ENCODE results near the gene EBNA1BP2. TPM values are rescaled to one million over a fixed set of nuclear protein-coding genes. Genes with fewer than 3 reads are reported as not detected.

Gene EBNA1BP2
- total RNA-seq, 1 experiment from 2014 or later: 109 TPM

GRCh38 chr1:43184388-43184787 lies 12.3 kb upstream of the EBNA1BP2 start:
- H3K27me3 ChIP-seq (ENCODE audit: insufficient read depth, low read length): no peaks in the 10 kb centered on the region
- TF ChIP-seq ATF3 (IDR thresholded peaks at IDR 0.05): no peak
- TF ChIP-seq ZFX (IDR thresholded peaks at IDR 0.05): no peak
- TF ChIP-seq JUND (IDR thresholded peaks at IDR 0.05): no peak
- no peak for TF ChIP-seq MAX (IDR thresholded peaks at IDR 0.05)
- no peak for TF ChIP-seq TCF7L2 (IDR thresholded peaks at IDR 0.05; ENCODE audit: borderline replicate concordance, extremely low read depth, insufficient read depth, insufficient read length)
- TF ChIP-seq ZNF274 (IDR thresholded peaks at IDR 0.05; ENCODE audit: low read depth, low read length): no peak
- TF ChIP-seq CBX3 (IDR thresholded peaks at IDR 0.05; ENCODE audit: low read depth): no peak
- TF ChIP-seq POLR2A (IDR thresholded peaks at IDR 0.05; ENCODE audit: borderline replicate concordance, extremely low read depth, insufficient read depth, insufficient read length): no peak
- no peak for TF ChIP-seq YY1 (IDR thresholded peaks at IDR 0.05; ENCODE audit: extremely low read depth, insufficient replicate concordance, low read depth, low read length)
- TF ChIP-seq CEBPB (IDR thresholded peaks at IDR 0.05; ENCODE audit: low read depth): no peak
- TF ChIP-seq FOSL1 (IDR thresholded peaks at IDR 0.05; ENCODE audit: low read depth): no peak
- TF ChIP-seq ZBTB33 (IDR thresholded peaks at IDR 0.05; ENCODE audit: extremely low read depth, insufficient replicate concordance, low read length): no peak
- no peak for TF ChIP-seq SP1 (IDR thresholded peaks at IDR 0.05; ENCODE audit: low read depth)
- H3K79me2 ChIP-seq (ENCODE audit: insufficient read depth, low read length): no peaks in the 10 kb centered on the region
- ChIA-PET RAD21 (ENCODE audit: low non-redundant PET in 1 of 2, low total read pairs in 2 of 2, uncharacterized antibody in 2 of 2, unreplicated experiment in 2 of 2) (no interaction called here), CTCF (no interaction called here), POLR2A (no interaction called here)
- H3K4me3 ChIP-seq (replicated peaks in 1 of 2; ENCODE audit: low read depth in 1 of 2, low read length in 2 of 2): no peak overlapping the region
- no peaks in the 10 kb centered on the region for H4K20me1 ChIP-seq (ENCODE audit: insufficient read depth)
- H3K4me2 ChIP-seq (ENCODE audit: low read length): no peak overlapping the region
- no peaks in the 10 kb centered on the region for H3K4me1 ChIP-seq (ENCODE audit: control insufficient read depth in 1 of 2, insufficient read depth in 2 of 2, low read length in 2 of 2)
- intact Hi-C loops (cut with micrococcal nuclease): no loop called here
- H3K9ac ChIP-seq (ENCODE audit: low read length): no peak overlapping the region
- no peak overlapping the region for H2AFZ ChIP-seq (ENCODE audit: low read depth, low read length, poor library complexity, severe bottlenecking)
- no peak overlapping the region for H3K27ac ChIP-seq (ENCODE audit: low read depth, low read length)
- H3K9me2 ChIP-seq (ENCODE audit: insufficient read depth): no peaks in the 10 kb centered on the region
- DNase-seq (ENCODE audit: low read depth, low spot score) (no peak), ATAC-seq (no peak)
- H3K36me3 ChIP-seq (ENCODE audit: control insufficient read depth in 1 of 2, insufficient read depth in 2 of 2, low read length in 2 of 2): no peaks in the 10 kb centered on the region
- peaks cover 0 to 3% of the 10 kb centered on the region in 2 experiments; a peak in 1 of 4 replicates for H3K9me3 ChIP-seq (ENCODE audit: control insufficient read depth in 1 of 2, insufficient read depth in 1 of 2, low read depth in 1 of 2, low read length in 2 of 2)
- BruUV-seq (replicated peaks): no TSS peak
